Measurements from ENCODE around the gene CTRL. TPM values are rescaled to one million over a fixed set of nuclear protein-coding genes. Genes with fewer than 3 reads are reported as not detected.

The CTRL gene
- polyA plus RNA-seq, 1 donor = 3.1 TPM

DNA sequence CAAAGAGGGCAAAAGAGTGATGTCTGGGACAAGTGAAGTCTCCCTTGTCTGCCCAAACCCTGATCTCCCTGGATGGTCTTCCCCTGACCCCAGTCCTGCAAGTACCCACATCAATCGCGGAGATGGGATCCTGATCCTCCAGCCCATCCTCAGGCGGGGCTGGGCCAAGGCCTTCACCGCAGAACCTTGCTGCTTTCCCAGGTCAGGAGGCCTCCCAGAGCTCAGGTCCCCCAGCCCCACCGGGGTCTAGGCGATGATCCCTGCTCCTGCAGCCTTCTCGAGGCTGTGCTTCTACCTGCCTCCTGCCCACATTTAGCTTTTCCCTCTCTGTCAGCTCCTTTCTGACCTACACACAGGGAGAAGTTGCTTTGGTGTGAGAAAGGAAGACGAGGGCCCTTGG is 30.5 kb upstream of the CTRL start:
- DNase-seq = no peak

- DNase-seq = no peak
Observed at GRCh38 chr16:67961551-67961957, 29.9 kb upstream of the CTRL start.

DNA sequence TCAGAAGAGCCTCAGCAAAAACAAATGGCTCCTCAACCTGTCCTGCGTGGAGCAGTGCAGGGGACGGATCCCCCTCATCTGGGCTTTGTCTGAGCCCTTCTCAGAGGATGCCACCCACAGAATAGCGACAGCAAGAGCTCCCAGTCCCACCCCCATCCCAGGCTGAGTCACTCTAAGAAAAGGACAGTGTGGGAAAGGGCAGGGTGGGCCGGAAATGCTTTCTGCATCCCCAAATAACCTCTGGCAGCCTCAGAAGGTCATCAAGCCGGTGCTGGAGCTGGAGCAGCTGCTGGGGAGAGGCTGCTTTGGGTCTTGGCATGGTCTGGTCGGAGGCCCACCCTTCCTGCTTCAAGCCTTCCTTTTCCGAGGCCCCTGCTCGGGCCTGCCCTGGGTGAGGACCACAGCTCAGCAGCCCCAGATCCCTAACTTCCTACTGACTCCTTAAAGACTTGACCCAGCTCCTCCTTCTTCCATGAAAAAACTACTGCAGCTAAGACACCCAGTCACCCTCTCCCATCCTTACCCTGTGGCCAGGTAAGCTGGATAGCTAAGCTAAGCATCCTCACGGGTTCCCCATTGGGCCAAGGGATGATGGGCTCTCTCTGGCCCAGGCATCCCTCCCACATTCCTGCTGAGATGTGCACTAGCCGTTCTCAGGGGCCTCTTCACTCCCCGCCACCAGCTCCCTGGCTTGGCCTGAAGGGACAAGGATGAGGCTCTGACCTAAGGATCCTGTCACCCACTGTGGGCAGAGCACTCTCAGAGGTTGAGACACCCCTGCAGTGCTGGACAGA is 28.1 kb upstream of the CTRL start:
- no peak for DNase-seq

- no peak for DNase-seq
Observed at GRCh38 chr16:67957622-67958021, 26.0 kb upstream of the CTRL start.

DNA sequence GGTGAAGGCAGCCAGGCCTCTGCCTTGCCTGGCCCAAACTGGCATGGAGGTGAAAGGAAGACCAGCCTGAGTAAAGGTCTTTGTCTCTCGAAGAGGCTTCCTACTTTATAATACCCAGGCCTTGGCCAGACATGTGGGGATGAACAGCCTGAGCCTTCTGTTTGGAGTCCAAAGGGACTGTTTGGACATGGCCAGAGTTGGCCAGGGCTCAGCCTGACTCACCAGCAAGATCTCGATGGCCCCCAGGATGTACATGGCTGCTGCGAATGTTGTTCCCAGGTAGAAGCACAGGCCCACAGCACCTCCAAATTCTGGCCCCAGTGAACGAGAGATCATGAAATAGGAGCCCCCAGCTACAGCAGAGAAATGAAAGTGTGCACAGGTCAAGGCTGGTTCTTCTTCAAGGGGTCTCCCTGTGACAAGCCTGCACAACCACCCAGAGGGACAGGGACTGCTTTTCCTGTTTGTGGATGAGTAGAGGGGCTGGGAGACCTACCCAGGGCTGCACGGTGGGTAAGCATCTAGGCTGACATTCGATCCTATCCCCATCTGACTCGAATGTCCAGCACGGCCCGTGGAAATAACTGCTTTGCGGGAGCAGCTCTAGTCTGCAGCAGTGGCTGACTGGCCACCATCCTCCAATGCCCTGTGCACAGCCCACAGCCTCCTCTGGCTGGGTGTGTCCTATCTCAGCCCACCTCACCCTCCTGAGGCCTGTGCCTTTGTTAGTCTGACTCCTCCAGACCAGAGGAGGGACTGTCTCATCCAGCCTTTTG is 22.9 kb upstream of the CTRL start:
- no peak for DNase-seq

DNA sequence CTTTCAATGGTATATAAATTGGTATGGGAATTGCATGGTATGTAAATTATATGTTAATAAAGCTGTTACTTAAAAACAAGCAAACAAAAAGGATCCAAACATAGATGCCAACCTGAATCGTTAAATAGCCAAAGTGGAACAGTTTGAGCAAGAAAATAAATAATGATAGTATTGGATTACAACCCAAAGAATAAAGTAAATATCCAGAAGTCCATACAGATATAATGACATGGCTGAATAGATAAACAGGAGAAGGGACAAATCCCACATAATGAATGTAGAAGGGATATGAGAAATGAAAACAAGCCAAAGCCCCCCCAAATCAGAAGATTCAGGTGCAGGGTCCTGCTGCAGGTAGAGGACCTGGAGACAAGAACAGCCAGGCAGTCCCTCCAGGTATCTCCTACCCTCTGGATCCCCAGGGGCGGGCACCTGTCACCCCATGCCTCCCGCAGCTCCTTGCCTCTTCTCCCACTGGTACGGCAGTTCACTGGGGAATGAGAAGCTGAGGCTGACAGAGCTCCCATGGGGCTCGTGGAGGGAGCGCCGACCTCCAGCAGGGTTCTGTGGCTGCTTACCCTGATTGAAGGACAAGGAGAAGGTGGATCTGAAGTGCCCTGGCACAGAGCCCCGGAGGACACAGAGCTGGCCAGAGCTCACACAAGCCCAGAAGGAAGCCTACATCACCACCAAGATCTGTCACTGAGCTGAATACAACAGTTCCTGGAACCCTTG is 22.1 kb upstream of the CTRL start:
- DNase-seq = no peak

GRCh38 chr16:67951485-67951884 is 19.8 kb upstream of the CTRL start:
- DNase-seq = no peak

GRCh38 chr16:67950335-67950843 is 18.7 kb upstream of the CTRL start:
- no peak for DNase-seq

GRCh38 chr16:67949645-67950044 is 18.0 kb upstream of the CTRL start:
- no peak for DNase-seq

GRCh38 chr16:67948015-67948414 is 16.4 kb upstream of the CTRL start:
- no peak for DNase-seq

- DNase-seq = no peak
Observed at GRCh38 chr16:67946966-67947558, 15.4 kb upstream of the CTRL start.

DNA sequence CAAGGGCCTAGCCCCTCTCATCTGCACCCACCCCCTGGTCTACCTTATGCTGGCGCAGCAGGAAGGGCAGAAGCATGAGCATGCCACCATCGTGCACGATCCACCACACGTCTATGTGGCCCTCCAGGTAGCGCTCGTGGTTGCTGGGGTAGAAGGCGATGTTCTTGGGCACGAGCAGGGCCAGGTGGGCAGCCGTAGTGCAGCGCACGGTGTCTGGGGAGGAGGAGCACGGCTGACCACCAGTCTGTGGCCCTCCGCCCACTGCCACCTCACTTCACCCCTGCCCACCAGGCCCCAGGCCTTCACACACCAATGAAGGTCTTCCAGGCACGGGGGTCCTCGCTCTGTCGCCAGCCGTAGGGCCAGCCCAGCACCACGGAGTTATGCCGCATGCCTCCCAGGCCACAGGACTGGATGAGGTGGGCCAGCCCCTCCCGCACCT is 14.5 kb upstream of the CTRL start:
- no peak for DNase-seq

DNA sequence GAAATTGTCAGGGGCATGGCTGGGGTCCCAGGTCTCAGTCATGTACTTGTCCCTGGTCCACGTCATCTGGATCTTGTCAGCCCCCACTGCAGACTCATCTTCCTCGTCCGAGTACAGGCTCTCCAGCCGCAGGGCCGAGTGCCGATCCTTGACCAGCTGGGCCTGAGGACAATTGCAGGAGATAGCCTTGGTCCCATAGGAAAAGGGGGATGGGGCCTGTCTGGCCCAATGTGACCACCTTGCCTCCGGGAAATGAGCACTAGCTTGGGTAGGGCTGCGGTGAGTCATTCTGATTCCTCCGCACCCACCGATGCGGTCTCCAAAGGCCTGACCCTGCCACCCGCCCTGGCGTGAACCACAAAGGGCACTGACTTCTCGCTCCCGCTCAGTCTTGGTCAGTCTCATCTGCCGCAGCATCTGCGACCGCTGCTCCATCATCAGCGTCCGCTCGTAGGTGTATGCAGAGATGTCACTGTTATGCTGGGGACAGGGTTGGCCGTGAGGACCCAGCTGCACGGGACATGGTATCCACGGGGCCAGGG is 13.8 kb upstream of the CTRL start:
- no peak for DNase-seq

DNA sequence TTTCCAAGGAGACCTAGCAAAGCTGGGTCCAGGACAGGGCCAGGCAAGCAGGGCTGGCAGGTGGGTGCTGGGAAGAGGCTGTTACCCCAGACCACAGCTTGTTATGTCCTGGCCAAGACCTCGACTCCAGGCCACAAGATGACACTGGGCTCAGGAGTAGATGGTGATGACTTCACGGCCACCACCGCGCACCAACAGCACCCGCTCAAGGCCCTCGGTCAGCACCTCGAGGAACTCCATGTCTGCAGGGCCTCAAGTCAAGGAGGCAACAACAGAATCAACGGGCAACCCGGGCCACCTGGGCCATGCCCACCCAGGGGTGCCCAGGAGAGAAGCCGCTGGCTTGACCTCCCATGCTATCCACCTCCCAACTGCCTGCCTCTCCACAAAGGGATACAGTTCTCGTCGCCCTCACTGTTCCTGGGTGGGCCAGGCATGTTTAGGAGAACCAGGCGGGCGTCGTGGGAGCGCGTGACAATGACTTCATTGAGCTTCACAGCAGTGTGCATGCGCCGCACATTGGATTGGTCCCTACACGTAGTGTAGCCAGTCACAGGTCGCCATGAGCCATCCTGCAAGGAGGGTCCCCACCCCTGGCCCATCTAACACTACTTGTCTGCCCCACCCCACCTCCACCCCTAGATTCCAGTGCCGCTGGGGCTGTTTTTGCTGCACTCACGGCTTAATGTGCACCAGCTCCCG is 13.2 kb upstream of the CTRL start:
- no peak for DNase-seq

DNA sequence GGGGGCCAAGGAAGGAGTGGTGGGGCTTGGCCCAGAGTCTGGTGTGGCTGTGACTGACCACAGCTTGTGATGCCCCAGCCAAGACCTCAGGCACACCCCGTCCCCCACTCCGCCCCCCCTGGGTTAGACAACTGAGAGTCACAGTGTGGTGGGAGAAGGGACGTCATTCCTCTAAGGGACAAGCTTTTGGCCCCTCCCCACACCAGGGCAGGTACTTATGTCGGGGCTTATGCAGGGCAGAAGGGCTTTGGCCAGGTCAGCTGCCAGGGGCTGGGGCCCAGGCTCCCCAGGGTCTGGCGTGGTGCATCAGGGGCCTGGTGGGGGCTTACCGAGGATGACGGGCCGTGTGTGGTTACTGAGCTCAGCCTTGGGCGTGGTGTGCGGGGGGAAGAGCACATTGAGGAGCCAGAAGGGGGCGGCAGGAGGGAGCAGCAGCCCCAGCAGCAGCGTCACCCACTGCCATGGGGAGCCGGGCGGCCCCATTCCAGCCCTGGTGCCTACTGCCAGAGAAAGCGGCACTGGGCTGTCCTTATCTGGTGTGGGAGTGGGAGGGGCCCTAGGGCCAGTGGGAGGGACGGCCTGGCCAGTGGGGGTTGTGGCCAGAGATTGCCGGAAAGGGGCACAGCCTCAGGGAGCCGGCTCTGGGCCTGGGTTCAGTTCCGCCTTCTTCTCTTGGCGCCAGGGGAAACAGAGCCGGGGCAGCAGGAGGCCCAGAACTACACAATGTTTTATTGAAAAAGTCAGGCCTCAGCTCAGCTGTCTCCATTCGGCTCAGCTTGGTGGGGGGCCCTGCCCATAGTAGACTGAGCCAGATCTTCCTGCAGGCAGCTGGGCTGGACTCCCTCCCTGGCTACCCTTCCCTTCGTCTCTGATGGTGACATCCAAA is 12.2 kb upstream of the CTRL start, which contains the start of gene LCAT:
Gene LCAT, minus strand, starts transcription at position 502 of the 886 bp plus-strand sequence. Its CDS starts 19 bp downstream, at position 483.
- no peak for DNase-seq

GRCh38 chr16:67943256-67943618 is 11.6 kb upstream of the CTRL start:
- DNase-seq = no peak

DNA sequence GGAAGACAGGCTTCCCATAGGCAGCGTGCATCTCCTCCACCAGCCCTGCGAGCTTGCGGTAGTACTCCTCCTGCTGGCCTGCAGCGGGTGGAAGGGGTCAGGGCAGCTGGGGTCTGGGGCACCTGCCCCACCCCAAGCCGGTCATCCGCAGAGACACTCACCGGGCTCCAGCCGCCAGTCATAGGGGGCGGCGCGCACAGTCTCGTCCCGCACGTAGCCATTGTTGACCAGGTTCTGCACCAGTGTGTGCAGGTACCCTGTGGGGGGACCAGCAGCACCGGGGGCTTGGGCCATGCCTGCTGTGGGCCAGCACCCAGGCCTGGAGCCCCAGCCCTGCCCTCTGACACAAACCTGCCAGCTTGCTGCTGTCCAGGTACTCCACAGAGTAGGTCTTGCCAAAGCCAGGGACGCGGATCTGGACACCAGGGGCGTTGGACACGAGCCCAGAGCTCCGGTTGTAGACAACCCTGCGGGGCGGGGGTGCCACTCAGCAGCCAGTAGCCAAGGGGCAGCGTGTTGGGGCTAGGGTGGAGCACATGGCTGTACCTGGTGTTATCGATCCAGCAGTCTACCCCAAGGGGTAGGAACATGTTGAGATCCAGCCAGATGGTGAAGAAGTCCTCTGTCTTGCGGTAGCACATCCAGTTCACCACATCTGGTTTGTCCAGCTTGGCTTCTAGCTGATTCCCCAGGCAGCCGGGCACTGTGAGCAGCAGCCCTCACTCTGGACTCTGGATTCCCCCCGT is 11.0 kb upstream of the CTRL start:
- no peak for DNase-seq

DNA sequence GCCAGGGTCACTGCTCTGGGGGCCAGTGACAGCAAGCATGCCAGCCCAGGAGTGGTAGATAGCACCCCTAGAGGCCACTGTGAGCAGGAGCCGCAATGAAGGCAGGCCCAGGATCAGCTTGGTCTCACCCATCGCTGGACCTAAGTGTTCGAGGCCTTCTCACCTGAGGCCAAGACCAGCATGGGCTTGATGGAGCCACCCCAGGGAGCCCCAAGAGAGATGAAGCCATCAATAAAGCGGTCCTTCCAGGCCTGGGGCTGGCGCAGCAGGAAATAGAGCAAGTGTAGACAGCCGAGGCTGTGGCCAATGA is 10.5 kb upstream of the CTRL start:
- no peak for DNase-seq

- DNase-seq = no peak
Observed at GRCh38 chr16:67941469-67942199, 10.0 kb upstream of the CTRL start.
